B cell (primary cell): ENCODE data around the gene PITX3.

Experiments used
- CTCF ChIP-seq: fragments of 200-600 bp; IDR thresholded peaks from one replicate; pipeline ENCODE4 v1.8.0; 2022; ENCODE audit warnings: antibody characterized with exemption, mild to moderate bottlenecking
- EZH2 ChIP-seq: IDR thresholded peaks from 2 replicates; pipeline ENCODE4 v1.6.1; 2012; ENCODE audit warnings: borderline replicate concordance, low read depth, mild to moderate bottlenecking, moderate library complexity, low read length; ENCODE audit not compliant: insufficient read depth, poor library complexity, severe bottlenecking

DNA sequence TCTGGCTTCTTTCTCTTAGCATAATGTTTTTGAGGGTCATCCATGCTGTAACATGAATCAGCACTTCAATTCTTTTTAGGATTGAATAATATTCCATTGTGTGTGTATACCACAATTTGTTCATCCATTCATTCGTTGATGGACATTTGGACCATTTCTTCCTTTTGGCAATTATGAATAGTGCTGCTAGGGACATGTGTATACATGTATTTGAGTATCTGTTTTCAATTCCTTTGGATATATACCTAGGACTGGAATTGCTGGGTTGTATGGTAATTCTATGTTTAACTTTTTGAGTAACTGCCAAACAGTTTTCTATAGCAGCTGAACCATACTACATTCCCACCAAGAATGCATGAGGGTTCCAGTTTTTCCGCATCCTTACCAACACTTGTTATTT lies 43.2 kb upstream of the PITX3 start:
- no peak for TF ChIP-seq CTCF
- no peak for TF ChIP-seq EZH2
